ENCODE data around the gene DMWD.

Gene DMWD

DNA sequence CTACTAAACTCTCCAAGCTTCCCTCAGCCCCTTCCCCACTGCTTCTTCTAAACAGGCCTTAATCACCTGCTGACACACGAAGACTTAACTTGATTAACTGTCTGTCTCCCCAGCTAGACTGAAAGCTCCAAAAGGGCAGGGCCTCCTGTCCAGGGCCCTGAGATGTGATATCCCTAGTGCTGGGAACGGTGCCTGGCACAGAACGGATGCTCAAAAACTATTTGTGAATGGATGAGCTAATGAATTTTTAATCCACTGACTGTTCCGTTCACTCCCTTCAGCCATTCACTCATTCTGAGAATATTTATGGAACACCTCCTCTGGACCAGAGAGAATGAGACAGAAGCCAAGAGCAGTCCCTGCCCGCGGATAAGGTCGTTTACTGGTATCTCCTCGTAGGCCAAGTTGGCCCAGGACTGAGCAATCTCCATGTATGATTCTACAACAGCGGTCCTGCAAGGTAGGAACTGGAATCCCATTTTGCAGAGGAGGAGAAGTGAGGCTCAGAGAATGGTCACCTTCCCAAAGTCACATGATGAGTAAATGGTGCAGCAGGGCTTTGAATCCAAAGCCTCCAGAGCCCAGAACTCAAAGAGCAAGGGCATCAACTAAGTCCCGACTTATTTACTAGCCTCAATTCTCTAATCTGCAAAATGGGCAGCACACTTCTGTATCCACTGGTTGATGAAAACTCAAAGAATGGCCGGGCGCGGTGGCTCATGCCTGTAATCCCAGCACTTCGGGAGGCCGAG is 3.4 kb downstream of the DMWD start:
- in situ Hi-C loops (cut with HindIII; ENCODE audit: low sequenced_read_pairs): no loop called here

DNA sequence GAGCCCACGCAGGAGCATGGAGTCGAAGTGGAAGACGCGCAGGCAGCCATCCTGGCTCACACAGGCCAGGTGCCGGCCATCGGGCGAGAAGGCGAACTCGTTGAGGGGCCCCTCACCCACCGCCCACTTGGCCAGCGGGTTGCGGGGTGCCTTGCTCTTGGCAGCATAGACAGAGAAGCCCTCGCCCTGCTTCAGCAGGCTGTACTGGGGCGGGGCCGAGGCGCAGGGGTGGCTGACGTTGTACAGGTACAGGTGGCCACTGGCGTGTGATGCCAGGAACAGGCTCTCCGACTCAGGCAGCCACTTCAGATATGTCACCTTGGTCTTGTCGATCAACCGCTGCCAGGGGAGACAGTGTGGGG is 6.1 kb downstream of the DMWD start:
- in situ Hi-C loops (cut with HindIII; ENCODE audit: low sequenced_read_pairs): no loop called here

DNA sequence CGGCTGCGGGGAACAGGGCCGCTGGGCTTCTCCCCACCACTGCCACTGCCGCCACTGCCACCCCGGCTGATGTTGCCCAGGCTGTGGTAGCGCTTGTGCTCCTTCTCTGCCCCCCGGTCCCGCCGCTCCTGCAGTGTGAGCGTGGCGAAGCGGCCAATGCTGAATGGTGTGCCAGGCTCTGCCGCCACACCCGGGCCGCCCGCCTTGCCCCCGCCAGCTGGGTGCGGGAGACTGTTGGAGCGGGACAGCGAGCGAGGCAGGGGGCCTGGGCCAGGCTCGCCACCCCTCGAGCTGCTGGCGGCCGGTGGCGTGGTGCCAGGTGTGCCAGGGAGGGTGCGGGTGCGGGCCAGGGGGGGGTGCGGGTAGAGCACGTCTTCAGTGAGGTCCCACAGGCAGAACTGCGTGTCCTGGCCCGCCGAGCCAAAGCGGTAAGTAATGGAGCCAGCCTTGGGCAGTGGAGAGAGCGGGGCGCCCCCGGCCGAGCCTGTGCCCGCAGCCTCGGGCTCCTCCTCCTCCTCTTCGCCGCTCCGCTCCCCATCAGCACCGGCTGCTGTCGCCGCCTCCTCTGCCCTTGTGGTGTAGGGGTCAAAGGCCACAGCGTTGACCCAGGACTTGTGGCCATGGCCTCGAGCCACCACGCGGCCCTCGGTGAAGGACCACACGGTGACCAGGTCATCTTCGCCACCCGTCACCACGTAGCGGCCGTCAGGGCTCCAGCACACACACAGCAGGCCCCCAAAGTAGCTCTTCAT is 6.7 kb downstream of the DMWD start:
- in situ Hi-C loops (cut with HindIII; ENCODE audit: low sequenced_read_pairs): no loop called here

DNA sequence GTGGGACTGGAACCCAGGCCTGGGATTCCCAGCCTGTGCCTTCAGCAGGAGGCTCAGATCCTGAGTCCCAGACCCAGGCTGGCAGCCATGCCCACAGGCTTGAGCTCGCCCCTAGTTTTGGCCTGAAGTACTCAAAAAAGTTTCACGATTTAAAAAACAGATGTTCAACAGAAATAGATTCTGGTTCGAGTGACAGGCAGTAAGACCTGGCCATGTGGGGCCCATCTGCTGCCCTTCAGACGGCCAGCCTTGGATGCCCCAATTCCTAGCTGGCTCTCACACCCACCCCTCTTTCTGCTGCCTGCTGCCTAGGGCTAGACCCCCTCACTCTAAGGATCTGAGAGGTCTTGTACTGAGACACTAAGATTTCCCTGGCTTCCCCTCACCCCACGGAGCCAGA is 7.5 kb downstream of the DMWD start:
- in situ Hi-C loops (cut with HindIII; ENCODE audit: low sequenced_read_pairs): no loop called here

DNA sequence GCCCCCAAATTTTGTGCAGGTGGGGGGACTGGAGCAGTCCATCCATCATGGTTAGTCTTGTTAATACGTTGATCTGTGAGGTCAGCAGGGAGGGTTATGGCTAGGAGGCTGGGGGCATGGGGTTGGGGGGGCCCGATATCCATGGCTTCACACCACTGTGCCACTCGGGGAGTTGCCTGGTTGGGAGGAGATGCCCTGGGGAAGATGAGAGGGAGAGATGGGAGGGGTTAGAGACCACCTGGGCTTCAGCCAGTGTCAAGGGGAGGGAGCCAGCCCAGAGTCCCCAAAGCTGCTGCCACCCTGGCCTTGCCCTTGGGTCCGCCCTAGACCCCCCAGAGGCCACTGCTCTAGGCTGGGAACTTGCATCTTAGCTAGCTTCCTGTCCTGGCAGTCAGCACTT is 8.5 kb downstream of the DMWD start:
- in situ Hi-C loops (cut with HindIII; ENCODE audit: low sequenced_read_pairs): no loop called here

DNA sequence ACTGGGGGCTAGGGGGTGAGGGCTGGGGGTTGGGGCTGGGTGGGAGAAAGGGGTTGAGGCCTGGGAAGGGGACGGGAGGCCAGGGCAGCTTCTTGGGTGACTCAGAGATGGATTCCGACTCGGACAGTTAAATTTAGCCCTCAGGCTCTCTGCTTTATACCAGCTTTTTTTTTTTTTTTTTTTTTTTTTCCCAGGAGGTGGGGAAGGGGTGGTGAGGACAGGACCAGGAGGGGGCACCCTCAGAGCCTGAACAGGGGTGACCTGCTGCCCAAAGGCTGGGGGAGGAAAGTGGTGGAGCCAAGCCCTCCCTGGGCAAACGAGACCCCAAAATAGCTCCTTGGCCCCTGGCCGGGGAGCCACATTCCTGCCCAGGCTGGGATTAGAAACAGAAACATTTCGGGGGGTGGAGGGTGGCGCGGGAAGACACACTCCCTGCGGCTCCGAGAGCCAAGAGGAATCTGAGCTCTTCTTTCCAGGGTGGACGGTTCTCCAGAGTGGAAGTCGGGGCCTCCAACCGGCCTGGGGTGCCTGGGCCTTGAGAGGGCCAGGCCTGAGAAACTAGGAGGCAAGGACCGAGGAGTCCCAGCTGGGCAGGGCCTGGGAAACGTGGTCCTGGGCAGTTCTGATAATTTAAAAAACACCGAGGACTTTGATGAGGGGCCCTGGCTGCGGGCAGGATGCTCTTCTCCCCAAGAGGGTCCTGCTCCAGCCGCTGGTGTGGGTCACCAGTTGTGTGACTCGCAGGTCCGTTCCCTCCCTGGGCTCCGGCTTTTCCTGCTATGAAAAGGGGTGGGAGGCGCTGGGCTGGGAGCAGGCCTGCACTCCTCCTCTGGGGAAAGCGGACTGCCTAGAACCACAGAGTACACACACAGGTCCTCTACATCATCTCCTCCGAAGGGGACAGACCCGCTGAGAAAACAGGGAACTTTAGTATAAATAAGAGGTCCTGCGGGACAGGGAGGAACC is 9.5 kb downstream of the DMWD start:
- in situ Hi-C loops (cut with HindIII; ENCODE audit: low sequenced_read_pairs): no loop called here

DNA sequence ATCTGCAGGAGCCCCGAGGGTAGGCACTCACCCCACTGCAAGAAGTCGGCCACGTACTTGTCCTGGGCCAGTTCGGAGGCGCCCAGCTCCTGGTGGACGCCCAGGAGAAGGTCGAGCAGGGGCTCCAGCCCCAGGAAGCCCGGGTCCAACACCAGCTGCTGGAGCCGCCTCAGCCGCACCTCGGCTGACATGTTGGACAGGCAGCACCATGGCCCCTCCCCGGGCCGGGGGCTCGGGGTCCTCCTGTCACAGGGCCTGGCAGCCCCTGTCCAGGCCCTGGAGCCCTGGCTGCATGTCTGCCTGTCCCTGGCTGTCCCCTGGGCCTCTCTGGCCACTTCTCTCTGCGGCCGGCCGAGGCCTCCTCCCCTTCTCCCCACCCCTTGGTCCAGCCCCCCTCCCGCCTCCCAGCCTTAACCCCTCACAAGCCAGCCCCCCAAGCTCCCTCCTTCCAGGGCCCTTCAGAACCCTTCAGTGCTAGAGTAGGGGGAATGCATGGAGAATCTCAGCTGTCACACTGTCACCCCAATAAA is 10.4 kb downstream of the DMWD start, which contains the start of gene DMPK:
Gene DMPK (minus strand): TSS at position 329 of the 530 bp plus-strand sequence. CDS start 138 bp downstream, at position 191.
- in situ Hi-C loops (cut with HindIII; ENCODE audit: low sequenced_read_pairs): no loop called here

DNA sequence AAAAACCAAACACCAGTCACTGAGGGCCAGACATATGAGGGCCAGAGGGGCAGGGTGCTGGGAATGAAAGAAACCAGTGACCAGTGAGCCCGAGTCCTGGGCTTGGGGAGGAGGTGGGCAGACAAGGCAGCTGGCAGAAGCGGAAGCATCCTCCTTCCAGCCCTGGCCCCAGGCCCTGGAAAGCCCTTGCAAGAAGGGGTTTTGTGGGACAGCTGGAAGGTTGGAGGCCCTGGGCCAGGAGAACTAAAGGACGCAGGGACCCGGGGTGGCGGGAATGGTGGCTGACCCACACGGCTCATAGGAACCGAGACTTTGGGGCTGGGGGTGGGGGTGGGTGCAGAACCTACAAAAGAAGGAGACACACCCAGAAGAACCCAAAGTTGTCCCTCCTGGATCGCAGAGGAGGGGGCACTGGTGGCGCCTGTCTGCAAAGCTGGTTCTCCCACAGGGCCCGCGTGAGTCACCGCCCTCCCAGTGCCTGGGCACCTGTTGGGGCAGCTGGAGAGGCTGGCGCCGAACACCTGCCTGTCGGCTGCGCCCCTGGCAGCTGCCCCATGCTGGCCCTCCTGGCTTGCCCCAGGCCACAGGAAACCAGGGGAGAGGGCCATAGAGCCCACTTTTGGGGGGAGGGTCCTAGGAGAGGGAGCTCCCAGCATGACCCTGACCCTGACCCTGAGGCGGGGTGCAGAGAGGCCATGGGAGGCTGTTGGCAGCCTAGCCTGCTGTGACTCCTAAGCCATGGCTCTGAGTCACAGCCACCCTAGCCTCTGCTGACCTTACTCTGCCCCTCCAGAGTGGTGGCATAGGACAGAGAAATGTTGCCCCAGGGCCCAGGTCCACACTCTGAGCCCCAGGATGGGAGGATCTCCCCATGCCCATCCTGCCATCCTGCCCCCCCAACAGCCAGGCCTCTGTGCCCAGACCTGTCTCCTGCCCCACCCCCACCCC is 11.2 kb downstream of the DMWD start:
- in situ Hi-C loops (cut with HindIII; ENCODE audit: low sequenced_read_pairs): no loop called here

DNA sequence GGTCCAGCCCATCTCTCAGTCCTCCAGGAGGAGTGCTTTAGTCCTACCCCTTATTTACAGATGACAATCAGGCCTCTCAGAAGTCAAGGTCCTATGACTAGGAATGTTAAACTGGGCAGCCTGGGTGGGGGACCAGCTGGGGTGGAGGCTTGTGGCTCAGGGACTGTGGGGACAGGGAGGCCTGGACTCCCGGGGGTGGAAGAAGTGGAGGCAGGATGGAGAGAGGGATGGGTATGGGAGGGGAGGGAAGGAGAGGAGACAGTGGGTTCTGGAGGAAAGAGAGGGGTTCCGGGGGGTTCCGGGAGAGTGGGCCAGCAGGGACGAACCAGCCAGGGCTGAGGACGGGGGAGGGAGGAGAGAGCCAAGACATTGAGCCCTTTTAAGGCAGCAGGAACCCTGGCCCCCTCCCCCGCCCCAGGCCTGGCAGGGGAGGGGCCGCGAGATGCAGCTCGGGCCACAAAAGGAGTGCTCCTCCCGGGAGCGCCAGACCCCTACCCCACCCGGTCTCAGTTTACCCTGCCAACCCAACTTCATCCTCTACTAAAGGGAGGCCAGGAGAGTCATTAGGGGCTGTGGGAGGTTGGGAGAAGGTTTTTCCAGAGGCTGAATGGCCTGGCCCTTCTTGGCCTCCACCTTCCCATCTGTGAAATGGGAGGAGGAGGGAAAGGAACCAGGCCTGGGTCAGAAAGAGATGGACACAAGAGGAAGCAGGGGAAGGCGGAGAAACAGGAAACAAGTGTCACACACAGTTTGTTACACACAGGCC is 12.0 kb downstream of the DMWD start:
- in situ Hi-C loops (cut with HindIII; ENCODE audit: low sequenced_read_pairs): no loop called here

DNA sequence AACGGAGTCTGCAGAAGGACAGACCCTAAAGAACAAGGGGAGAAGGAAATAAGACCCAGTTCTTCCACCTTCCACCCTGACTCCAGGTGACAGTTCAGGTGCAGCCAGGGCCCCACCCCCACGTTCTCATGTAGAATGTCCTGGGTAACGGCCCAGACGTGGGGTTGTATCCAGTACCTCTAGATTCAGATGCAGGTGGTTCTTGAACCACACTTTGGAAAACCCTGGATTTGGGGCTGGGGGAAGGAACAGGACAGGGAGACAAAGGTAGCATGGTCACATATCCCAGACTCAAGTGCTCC is 12.5 kb downstream of the DMWD start:
- in situ Hi-C loops (cut with HindIII; ENCODE audit: low sequenced_read_pairs): no loop called here

DNA sequence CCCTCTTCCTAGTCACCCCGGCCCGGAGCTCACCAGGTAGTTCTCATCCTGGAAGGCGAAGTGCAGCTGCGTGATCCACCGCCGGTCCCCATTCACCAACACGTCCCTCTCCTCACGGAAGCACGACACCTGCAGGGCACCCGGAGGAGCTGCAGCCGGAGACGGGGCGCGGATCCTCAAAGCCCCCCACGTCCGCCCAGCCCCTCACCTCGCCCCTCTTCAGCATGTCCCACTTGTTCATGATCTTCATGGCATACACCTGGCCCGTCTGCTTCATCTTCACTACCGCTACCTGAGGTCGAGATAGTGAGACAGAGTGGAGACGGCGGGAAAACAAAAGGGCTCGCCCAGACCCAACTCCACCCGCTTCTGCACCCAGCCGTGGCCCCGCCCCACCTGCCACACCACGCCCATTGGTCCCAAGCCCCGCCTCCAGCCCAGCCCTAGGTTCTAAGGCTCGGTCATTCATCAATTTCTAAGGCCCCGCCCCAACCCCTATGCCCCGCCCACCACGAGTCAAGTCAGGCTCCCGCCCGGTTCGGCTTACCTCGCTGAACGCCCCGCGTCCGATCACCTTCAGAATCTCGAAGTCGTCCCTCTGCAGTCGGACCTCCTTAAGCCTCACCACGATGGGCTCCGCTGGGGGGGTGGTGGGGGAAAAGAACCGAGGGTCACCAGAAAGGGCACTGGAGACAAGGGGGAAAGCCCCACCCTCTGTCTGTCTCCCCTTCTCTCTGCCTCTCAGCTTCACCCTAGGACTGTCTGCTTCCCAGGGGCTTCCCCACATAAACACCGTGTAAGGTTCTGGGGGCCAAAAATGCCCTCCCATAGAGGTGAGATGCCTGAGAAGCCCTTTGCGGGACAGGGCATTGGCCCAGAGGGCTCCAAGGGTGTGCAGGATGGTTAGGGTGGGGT is 13.2 kb downstream of the DMWD start:
- in situ Hi-C loops (cut with HindIII; ENCODE audit: low sequenced_read_pairs): no loop called here

DNA sequence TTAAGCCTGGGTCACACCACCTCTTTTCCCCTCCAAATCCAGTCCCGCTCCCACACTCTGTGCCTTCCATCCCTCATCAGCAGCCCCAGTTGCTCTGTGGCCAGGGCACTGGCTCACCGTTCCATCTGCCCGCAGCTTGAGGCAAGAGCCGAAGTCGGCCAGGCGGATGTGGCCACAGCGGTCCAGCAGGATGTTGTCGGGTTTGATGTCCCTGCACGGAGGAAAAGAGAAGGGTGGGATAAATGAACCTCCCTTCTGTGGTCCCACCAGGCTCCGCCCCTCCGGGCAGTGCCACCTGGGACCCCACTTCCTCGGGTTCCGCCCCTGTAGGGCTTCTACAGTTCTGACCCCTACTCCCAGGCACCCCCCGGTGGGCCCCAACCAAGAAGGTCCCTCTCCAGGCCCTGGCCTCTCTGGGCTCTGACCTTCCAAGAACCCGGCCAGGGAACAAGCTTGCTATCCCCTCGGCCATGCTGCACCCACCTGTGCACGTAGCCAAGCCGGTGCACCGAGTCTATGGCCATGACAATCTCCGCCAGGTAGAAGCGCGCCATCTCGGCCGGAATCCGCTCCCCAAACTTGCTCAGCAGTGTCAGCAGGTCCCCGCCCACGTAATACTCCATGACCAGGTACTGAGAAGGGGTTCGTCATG is 14.5 kb downstream of the DMWD start:
- in situ Hi-C loops (cut with HindIII; ENCODE audit: low sequenced_read_pairs): no loop called here

DNA sequence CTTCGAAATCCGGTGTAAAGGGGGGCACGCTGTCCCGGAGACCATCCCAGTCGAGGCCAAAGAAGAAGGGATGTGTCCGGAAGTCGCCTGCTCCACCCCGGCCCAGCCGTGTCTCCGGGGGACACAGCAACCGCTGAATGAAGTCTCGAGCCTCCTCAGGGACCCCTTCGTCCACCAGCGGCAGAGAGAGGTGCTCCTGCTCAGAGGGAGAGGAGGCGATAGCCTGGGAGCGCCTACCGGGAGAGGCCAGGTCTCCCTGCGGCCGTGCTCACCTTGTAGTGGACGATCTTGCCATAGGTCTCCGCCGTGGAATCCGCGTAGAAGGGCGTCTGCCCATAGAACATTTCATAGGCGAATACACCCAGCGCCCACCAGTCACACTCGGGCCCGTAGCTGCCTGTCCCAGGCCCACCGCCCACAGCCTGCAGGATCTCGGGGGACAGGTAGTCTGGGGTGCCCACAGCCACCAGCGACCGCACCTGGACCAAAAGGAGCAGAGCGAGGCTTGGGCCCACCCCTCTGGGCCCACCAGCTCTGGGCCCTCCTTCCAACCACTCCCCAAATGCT is 15.2 kb downstream of the DMWD start:
- in situ Hi-C loops (cut with HindIII; ENCODE audit: low sequenced_read_pairs): no loop called here

DNA sequence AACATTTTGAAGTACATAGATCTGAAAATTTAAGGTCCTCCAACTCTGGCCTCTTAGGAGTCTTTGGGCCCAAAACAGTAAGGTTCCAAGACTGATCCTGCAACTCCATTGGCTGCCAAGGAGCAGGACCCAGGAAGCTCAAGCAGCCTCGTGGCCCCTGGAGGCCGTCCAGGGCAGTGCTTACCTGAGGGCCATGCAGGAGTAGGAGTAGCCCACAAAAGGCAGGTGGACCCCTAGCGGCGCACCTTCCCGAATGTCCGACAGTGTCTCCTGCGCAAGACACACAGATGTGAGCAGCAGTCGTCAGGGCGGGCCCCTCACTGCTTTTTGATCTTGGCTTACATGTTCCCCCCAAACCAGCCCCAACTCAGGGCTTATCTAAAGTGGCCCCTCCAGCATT is 17.9 kb downstream of the DMWD start:
- in situ Hi-C loops (cut with HindIII; ENCODE audit: low sequenced_read_pairs): loop anchor here (5.0 kb wide), 1 partner anchor 42 kb away; the partner anchor contains the start of genes FBXO46 and MEIOSIN

DNA sequence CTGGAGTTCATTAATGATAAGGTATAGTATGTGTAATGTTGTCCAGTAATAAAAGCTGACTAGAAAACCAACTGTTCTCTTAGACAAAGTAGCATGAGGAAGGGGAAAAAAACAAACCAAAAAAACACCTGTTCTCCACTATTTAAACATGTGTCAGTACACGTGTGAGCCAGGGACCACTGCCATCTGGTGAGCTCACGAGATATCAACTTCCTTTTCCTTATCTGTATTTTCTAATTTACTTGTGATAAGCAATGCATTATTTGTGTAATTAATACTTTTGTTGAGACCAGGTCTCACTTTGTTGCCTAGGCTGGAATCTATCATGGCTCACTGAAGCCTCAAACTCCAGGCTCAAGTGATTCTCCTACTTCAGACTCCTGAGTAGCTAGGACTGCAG is 19.3 kb downstream of the DMWD start:
- in situ Hi-C loops (cut with HindIII; ENCODE audit: low sequenced_read_pairs): loop anchor here (5.0 kb wide), 1 partner anchor 41 kb away; the partner anchor contains the start of genes FBXO46 and MEIOSIN

DNA sequence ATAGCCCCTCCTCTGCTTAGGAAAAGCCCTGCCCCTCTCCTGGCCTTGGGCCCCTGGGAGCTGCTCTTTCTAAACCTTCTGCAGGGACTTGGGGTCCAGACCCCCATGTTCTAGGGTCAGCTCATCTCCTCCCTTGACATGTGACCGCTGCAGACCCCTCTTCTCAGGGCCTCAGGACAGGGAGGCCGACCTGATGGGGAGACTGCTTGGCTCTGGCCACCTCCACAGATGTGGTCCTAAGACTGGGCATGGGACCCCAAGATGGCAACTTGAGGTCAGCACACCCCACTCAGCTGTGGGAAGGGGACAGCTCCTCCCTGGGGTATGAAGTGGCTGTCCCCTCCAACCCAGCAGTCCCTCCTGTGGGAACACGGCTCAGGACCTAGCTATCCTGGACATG is 19.7 kb downstream of the DMWD start:
- in situ Hi-C loops (cut with HindIII; ENCODE audit: low sequenced_read_pairs): loop anchor here (5.0 kb wide), 1 partner anchor 41 kb away; the partner anchor contains the start of genes FBXO46 and MEIOSIN
